Measurements from ENCODE around the gene GRID2.
A peak's percentile ranks its signal among the peaks of the same experiment; 100 is the strongest.
"Not testable (repeated sequence)": the region's sequence is repeated elsewhere in the genome, so short reads cannot be mapped to it uniquely, and the experiment has no call there.

Gene GRID2

DNA sequence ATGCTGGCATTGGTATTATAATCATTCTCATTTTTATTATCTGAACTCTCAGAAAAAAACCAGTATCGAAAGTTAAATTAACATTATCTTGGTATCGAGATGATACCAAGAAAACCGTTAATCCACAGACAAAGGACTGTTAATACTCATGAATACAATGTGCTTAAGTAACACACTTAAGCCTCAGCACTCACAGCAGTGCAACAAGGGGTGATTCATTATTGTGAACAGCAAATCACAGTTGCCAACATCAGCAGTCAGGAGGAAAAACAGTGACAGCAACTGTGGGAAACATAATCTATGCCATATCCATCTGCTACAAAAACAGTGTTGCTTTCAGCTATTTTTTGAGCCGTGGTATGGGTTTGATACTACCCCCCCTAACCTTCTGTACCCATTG lies 1313.8 kb downstream of the GRID2 start:
- no peak for DNase-seq

- peak in 1 of 2 experiments; percentile 1 for DNase-seq
These were observed 1330.0 kb downstream of the GRID2 start for GRCh38 chr4:93633721-93634120.

GRCh38 chr4:93635943-93636342 lies 1332.2 kb downstream of the GRID2 start:
- DNase-seq, result no peak

DNA sequence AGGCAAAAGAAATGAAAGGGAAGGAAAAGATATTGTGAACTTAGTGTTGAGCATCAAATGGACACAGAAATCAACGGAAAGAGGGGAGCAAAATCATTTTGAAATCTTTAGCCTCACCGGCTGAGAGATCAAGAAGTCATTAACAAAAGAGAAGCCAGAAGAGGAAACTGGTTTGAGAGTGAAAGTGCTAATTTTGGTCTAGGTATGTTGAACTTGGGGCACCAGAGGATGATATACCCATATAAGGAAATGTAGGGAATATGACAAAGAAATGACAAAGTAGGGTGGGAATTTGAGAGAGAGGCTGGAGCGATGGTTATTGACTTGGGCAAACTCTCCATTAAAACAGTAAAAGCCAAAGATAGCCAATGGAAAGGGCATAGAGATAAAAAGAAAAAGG lies 1341.4 kb downstream of the GRID2 start:
- DNase-seq, result no peak

- DNase-seq, result peak in 1 of 2 experiments; percentile 0
These were observed 1342.6 kb downstream of the GRID2 start for GRCh38 chr4:93646233-93646930.

DNA sequence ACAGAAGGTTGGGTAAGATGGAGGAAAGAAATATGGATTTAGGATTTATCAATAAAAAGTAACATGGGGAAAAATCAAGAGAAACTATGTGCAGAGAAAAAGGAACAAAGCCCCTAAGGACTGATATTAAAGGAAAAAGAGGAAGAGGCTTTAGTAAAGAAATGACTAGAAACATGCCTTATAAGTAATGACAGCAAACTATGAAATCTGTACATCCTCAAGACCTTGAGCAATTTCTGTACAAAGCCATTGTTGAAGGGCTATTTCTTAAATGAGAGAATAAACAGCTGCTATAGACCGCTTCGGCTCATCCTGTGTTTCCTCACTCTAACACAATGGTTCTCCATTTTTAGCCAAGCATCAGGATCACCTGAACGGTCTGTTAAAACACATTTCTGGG lies 1344.5 kb downstream of the GRID2 start:
- DNase-seq, result no peak

DNA sequence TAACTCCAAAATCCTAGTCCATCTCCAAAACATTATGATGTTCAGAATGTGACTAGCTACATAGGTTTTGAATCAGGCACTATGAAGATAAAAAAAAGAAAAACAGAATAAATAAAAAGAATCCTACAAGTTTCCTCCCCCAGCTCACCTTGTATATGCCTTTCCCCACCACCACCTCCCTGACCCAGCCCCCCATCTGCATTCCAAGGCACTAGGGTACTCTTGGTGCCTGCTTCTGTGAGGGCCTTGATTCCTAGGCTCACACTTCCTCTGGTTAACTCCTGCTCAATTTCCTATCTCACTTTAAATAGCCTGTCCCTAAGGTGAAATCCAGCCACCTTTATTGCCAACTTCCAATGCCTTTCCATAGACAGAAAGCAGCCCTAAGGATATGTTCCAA lies 1346.1 kb downstream of the GRID2 start:
- no peak for DNase-seq

DNA sequence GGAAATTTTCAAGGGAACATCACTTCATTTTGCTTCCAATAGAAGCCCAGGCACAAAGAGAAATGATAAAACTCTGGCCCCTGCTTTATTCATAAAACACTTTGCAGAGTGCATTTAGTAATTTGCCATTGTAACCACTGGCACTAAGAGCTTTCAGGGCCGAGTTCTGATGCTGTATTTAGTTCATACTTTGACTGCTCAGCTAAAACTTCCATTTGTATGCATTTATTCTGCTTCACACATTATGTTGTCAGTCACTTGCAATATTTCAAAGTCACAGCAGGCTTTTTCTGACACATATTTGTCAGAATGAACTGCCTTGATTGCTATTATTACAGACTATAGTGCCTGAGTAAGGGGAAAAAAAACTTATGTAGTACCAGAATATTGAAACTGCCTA lies 1350.4 kb downstream of the GRID2 start:
- no peak for DNase-seq

GRCh38 chr4:93657527-93657926 lies 1353.8 kb downstream of the GRID2 start:
- DNase-seq, result no peak

GRCh38 chr4:93658443-93658842 lies 1354.7 kb downstream of the GRID2 start:
- DNase-seq, result no peak

DNA sequence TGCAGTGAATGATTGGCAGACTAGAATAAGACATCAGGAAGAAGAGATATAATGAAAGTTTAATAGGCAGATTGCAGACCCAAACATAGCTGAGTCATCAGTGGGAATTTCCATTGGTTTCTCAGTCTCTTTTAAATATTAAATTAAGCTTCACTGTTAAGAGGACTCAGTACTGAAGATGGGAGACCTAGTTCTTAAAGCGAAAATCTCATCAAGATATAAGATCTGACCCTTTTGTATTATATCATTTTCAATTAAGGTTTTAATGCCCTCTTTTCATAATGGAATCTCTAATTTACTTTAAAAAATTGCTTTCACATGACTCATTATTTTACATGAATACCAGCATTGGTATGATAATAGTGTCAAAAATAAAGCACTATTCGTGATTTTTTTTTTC lies 1355.9 kb downstream of the GRID2 start:
- DNase-seq, result no peak

- DNase-seq, result no peak
These were observed 1356.3 kb downstream of the GRID2 start for GRCh38 chr4:93660036-93660435.

GRCh38 chr4:93670434-93670833 lies 1366.7 kb downstream of the GRID2 start:
- no peak for DNase-seq

DNA sequence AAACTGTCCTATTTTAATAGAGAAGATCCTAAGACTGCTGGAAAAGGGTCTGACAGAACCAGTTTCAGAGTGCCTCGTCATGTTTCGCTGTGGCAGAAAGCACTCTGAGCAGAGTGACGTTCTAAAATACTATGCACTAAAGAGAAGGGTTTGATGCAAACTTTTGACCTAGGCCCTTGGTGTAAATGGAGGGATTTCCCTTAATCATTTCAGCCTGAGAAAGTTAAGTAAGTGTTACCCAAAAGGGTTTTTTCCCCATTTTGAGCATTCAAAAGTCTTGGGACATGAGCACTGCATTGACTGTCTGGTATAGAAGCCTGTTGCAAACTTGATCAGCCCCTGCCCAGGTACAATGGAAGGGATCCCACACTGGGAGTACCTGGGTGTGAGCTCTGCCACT lies 1367.3 kb downstream of the GRID2 start:
- no peak for DNase-seq

DNA sequence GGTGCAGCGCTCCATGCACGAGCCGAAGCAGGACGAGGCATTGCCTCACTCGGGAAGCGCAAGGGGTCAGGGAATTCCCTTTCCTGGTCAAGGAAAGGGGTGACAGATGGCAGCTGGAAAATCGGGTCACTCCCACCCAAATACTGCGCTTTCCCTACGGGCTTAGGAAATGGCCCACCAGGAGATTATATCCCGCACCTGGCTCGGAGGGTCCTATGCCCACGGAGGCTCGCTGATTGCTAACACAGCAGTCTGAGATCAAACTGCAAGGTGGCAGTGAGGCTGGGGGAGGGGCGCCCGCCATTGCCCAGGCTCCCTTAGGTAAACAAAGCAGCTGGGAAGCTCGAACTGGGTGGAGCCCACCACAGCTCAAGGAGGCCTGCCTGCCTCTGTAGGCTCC lies 1373.2 kb downstream of the GRID2 start:
- DNase-seq, result not testable (repeated sequence)

DNA sequence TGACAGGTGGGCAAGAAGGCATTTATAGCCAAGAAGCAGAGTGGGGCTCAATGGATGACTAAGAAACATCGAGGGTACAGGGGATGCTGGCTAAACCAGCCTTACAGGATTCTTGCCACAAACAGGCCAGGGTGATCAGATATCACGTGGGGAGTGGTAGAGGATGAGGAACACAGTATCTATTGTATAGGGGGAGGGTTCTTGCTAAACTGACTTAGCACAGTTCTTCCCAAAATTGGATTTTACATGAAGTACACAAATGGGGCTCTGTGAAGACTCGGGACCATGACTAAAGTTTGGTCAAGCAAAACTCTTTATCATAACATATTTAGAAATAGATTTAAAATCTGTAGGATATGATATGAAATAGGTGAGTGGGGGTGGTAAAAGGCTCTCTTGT lies 1380.8 kb downstream of the GRID2 start:
- DNase-seq, result no peak

GRCh38 chr4:93687304-93687703 lies 1383.5 kb downstream of the GRID2 start:
- no peak for DNase-seq

GRCh38 chr4:93688978-93689377 lies 1385.2 kb downstream of the GRID2 start:
- DNase-seq, result no peak

DNA sequence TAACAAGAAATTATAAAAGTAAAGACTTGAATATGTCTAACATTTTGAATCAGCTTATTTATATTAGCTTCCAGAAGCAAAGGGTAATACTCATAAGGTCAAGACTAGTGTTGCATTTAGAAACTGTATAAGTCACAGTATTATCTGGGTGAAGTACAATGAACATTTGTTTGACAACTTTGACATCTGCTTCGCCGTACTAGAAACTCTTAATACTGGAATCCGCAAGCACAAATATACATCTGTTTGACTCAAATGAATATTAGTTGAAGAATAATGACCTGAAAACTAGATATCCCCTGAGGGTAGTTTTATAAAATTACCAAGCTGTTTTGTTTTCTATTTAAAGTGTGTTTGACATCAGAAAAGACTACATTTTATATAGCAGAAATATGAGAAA lies 1389.4 kb downstream of the GRID2 start:
- no peak for DNase-seq

DNA sequence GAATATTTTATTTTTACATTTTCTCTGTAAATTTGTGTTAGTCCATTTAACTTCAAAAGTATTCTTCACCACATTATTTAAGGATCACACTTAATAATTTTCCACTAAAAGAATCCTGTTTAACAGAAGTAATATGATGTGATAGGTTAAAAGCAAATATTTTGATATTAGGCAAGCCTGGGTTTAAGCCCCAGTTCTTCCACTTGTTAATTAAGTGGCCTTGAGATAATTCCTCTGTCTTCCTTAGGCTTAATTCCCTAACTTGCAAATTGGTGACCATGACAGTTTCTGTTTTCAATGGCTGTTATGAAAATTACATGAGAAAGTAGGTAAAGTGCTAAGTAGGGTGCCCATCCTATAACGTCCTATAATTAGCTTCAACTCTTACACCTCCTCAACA lies 1394.9 kb downstream of the GRID2 start:
- DNase-seq, result no peak

GRCh38 chr4:93700571-93700970 lies 1396.8 kb downstream of the GRID2 start:
- peak in 1 of 2 experiments; percentile 42 for DNase-seq

DNA sequence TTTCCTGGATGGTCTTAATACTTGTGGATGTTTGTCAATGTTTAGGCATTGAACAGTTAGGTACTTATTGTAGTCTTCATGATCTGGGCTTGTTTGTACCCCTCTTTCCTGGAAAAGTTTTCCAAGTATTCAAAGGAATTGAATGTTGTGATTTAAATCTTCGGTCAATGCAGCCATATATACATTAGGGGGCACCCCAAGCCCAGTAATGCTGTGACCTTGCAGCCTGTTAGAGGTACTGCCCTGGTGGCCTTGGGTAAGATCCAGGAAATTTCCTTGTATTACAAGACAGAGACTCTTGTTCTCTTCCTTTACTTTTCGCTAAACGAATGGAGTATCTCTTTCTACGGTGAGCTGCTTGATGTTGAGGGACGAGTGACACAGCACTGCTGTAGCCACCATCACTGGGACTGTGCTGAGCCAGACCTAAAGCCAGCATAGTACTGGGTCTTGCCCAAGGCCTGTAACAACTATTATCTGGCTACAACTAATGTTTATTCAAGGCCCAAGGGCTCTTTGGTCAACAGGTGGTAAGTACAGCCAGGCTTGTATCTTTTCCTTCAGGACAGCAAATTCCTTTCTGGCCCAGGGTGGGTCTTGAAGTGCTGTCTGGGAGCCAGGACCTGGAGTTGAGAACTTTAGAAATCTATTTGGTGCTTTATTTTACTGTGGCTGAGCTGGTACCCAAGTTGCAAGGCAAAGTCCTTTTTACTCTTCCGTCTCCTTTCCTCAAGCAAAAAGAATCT lies 1406.5 kb downstream of the GRID2 start:
- peak in 1 of 2 experiments; percentile 24 for DNase-seq

GRCh38 chr4:93710847-93711430 lies 1407.2 kb downstream of the GRID2 start:
- no peak for DNase-seq

DNA sequence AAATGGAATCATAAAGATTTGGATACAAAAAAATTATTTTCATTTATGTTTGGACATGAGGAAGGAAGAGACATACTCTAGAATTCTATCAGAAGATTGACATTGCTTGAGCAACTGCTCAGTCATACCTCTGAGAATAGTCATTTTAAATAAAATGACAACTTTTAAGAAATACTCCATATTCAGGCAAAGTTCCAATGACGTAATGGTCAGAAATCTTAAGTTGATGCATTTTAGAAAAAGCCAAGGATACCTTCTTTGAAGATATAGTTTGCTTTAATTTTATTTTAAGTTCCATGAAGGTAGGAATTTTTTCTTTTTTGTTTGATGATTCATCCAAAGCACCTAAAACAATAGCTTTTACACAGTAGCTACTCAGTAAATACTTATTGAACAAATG lies 1414.5 kb downstream of the GRID2 start:
- no peak for DNase-seq

Measured in NCI-H526 (cell line).